ENCODE data around the gene AFG1L.

GRCh38 chr6:108275976-108276375, 18.9 kb upstream of the AFG1L start:
- TF ChIP-seq POLR2AphosphoS5 (IDR thresholded peaks at IDR 0.05; ENCODE audit: low read depth, low read length) (no peak), REST (IDR thresholded peaks at IDR 0.05; ENCODE audit: insufficient read depth in 1 of 2, low read depth in 2 of 2, low read length in 2 of 2) (no peak), SIN3A (IDR thresholded peaks at IDR 0.05; ENCODE audit: borderline replicate concordance, insufficient read depth, low read length) (no peak), TAF1 (IDR thresholded peaks at IDR 0.05; ENCODE audit: borderline replicate concordance, insufficient read depth, low read length) (no peak), FOXP2 (optimal IDR thresholded peaks at IDR 0.05; ENCODE audit: borderline replicate concordance, extremely low read depth, extremely low read length, insufficient read depth) (no peak)

Measured in PFSK-1 (cell line).